CD4-positive, alpha-beta T cell treated with Interleukin-6 for 4 hours (primary cell): ENCODE results near the gene RSRC1.
"Not testable (repeated sequence)": the region's sequence is repeated elsewhere in the genome, so short reads cannot be mapped to it uniquely, and the experiment has no call there.

Source experiments
- DNase-seq: peaks from one replicate; pipeline ENCODE4 v3.0.0-alpha.2; 2020; ENCODE audit warnings: mixed read lengths

The RSRC1 gene

GRCh38 chr3:158244274-158244673, 134.4 kb downstream of the RSRC1 start:
- no peak for DNase-seq

- no peak for DNase-seq
Measured at GRCh38 chr3:158247288-158247687, 137.4 kb downstream of the RSRC1 start.

DNA sequence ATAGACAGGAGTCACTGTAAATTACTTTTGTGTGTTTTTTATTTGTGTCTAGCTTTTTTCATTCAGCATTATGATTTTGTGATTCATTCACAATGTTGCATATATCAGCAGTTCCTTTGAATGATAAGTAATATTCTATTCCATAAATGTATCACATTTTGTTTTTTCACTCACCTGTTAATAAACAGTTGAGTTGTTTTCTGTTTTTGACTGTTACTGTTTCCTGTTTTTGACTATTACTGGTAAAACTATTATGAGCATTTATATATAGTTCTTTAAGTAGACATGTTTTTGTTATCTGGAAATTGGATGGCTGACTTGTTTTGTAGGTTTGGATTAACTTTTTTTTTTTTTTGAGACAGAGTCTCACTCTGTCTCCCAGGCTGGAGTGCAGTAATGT, 138.4 kb downstream of the RSRC1 start:
- no peak for DNase-seq

- no peak for DNase-seq
Measured at GRCh38 chr3:158249183-158249582, 139.3 kb downstream of the RSRC1 start.

GRCh38 chr3:158258619-158259018, 148.7 kb downstream of the RSRC1 start:
- no peak for DNase-seq

DNA sequence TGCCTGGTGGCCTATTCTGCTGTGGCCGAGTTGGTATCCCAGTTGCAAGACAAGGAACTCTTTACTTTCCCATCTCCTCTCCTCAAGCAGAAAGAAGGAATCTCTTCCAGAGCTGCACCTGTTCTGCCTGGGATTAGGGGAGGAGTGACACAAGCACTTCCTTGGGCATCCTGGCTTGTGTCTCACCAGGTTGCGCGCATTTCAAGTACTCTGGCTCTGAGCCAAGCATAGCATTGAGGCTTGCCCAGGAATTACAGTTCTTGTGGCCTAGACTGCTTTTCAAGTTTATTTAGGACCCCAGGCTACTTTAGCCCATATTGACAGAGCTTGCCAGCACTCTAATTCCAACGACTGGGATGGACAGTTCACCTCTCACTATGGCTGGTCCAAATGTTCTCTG, 150.5 kb downstream of the RSRC1 start:
- no peak for DNase-seq

DNA sequence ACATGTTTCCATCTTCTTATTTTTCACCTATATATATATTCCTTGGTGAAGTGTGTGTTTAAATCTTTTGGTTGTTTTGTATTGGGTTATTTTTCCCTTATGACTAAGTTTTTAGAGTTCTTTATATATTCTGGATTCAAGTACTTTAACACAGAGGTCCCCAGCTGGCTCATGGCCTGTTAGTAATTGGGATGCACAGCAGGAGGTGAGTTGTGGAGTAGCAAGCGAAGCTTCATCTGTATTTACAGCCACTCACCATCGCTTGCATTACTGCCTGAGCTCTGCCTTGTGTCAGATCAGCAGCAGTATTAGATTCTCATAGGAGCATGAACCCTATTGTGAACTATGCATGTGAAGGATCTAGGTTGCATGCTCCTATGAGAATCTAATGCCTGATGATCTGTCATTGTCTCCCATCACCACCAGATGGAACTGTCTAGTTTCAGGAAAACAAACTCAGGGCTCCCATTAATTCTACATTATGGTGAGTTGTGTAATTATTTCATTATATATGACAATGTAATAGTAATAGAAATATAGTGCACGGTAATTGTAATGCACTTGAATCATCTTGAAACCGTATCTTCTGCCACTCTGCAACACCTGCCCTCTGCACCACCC, 151.6 kb downstream of the RSRC1 start:
- DNase-seq, result no peak

- no peak for DNase-seq
Measured at GRCh38 chr3:158264894-158265293, 155.0 kb downstream of the RSRC1 start.

GRCh38 chr3:158267015-158267414, 157.1 kb downstream of the RSRC1 start:
- DNase-seq, result no peak

GRCh38 chr3:158269942-158270341, 160.1 kb downstream of the RSRC1 start:
- no peak for DNase-seq

GRCh38 chr3:158272081-158272480, 162.2 kb downstream of the RSRC1 start:
- no peak for DNase-seq

- no peak for DNase-seq
Measured at GRCh38 chr3:158273656-158274055, 163.8 kb downstream of the RSRC1 start.

- DNase-seq, result no peak
Measured at GRCh38 chr3:158278187-158278586, 168.3 kb downstream of the RSRC1 start.

DNA sequence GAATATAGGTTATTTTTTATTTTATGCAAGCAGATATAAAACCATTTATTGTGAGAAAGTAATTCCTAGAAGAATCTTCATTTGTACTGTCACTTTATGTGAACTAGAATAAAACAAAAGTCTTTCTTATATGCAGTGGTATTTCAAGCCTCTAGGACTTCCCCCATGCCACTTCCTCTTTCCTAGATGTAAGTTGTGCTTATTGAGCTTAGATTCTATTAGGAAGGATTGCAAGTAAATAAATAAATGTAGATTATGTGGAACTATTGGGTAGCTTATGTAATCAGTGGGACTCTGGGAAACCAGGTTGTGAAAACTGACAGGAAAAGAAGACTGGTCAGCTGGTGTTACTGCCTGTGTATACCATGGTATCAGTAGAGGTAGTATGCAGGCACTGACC, 169.7 kb downstream of the RSRC1 start:
- no peak for DNase-seq

GRCh38 chr3:158295771-158296170, 185.9 kb downstream of the RSRC1 start:
- DNase-seq, result no peak

DNA sequence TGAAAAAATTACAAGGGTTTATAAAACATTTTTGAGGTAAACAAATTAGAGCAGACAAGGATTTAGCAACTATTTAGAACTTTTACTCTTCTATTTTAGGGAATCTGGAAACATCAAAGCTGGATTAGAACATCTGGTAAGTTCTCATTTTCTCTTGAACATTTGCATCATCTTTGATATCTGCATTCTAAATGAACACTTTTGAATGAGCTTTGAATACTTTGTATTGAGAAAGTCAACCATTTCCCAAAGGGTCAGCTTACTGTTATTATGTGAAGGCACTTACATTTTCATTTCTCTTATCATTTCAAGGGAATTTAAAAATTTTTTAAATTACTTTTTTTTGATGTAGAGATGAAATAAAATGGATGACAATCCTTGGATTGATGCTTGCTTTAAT, 188.1 kb downstream of the RSRC1 start:
- DNase-seq, result no peak

- DNase-seq, result no peak
Measured at GRCh38 chr3:158308236-158308928, 198.5 kb downstream of the RSRC1 start.

- DNase-seq, result no peak
Measured at GRCh38 chr3:158312560-158313141, 202.8 kb downstream of the RSRC1 start.

GRCh38 chr3:158313338-158313927, 203.5 kb downstream of the RSRC1 start:
- no peak for DNase-seq

GRCh38 chr3:158314426-158315357, 204.8 kb downstream of the RSRC1 start:
- DNase-seq, result no peak

- DNase-seq, result not testable (repeated sequence)
Measured at GRCh38 chr3:158329696-158330441, 220.0 kb downstream of the RSRC1 start.

DNA sequence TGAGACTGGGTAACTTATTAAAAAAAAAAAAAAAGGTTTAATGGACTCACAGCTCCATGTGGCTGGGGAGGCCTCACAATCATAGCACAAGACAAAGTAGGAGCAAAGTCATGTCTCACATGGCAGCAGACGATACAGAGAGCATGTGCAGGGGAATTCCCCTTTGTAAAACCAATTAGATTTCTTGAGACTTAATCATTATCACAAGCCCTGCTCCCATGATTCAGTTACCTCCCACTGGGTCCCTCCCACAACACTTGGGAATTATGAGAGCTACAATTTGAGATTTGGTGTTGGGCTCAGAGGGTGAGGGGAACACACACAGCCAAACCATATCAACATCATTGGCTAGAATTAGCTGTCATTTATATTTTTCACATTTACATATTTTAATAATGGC, 221.0 kb downstream of the RSRC1 start:
- DNase-seq, result no peak
